ENCODE results near the gene NUBPL. TPM values are rescaled to one million over a fixed set of nuclear protein-coding genes. Genes with fewer than 3 reads are reported as not detected.

NUBPL gene
- total and polyA plus RNA-seq, 2 donors from 2014 or later, result 11.2 to 16.2 TPM

DNA sequence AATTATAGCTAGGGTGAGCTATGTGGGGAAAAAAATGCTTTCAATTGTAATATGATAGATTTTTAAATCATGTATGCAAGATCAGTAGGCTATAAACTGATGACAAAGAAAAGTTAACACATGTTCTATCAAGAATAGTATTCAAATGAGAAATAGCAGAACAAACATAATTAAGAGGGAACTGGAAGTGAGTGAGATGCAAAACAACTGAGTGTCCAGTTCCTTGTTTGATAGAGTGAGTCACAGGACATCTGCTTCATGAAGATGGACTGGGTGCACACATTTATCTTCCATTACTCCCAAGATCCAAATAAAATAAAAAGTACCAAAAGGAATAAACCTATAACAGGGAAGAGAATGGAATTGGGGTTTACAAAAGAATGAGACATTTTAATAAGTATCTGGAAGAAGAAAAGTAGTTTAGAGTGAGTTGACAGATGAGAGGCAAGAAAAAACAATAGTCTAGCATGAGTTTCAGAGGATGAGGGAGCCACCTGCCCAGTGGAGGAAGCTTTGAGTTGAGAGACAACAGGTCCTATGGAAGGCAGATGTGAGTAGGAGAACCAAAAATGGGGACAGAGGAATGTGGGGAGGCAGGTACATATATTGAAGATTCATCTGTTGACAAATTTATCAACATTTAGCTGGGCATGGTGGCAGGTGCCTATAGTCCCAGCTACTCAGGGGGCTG is 337.8 kb downstream of the NUBPL start:
- FAIRE-seq (no peak), DNase-seq (no peak)
- H3K9me3 ChIP-seq (ENCODE audit: control insufficient read depth in 2 of 3, insufficient read depth in 1 of 3, low read length in 3 of 3), result no peaks in the 10 kb centered on the region
- no peak overlapping the region for H3K4me3 ChIP-seq (ENCODE audit: low read length in 3 of 3)
- H3K27ac ChIP-seq (ENCODE audit: low read depth in 2 of 2, low read length in 2 of 2), result no peak overlapping the region
- peaks cover 0 to 3% (median 0%) of the 10 kb centered on the region in 3 donors for H3K4me1 ChIP-seq (ENCODE audit: control insufficient read depth in 2 of 3, insufficient read depth in 2 of 3, low read depth in 1 of 3, low read length in 3 of 3)
- intact Hi-C loops (cut with DNase I), result no loop called here
- no peaks in the 10 kb centered on the region for H3K27me3 ChIP-seq (ENCODE audit: control insufficient read depth, insufficient read depth, low read length)
- H3K36me3 ChIP-seq (ENCODE audit: control insufficient read depth in 2 of 3, insufficient read depth in 3 of 3, low read length in 3 of 3), result no peaks in the 10 kb centered on the region
- no peak overlapping the region for H3K9ac ChIP-seq (ENCODE audit: low read length in 3 of 3)
- TF ChIP-seq CTCF (IDR thresholded peaks at IDR 0.05; ENCODE audit: borderline replicate concordance, extremely low read depth, insufficient read depth), result no peak

DNA sequence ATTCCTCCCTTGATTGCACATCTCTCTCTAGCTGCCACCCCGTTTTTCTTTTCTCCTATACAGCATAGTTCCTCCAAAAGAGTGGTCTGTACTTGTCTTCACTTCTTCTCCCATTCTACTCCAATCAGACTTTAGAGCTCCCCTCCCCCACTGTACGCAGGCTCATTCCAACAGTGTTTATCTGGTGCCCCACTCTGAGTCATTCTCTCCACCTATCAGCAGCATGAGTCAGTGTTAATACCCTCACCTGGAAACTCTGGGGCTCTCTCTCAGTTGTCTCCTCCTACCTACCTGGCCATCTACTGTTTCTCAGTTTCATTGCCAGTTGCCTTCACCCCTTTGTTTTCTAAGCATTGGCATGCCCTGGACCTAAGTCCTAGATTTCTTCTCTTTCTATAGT is 340.8 kb downstream of the NUBPL start:
- DNase-seq, result no peak
- Histone ChIP-seq H3K27me3 (ENCODE audit: control insufficient read depth, insufficient read depth, low read length) (no peaks in the 10 kb centered on the region), H3K27ac (ENCODE audit: low read depth in 2 of 2, low read length in 2 of 2) (no peak overlapping the region), H3K9me3 (ENCODE audit: control insufficient read depth in 2 of 3, insufficient read depth in 1 of 3, low read length in 3 of 3) (no peaks in the 10 kb centered on the region), H3K36me3 (ENCODE audit: control insufficient read depth in 2 of 3, insufficient read depth in 3 of 3, low read length in 3 of 3) (no peaks in the 10 kb centered on the region), H3K4me1 (ENCODE audit: control insufficient read depth in 2 of 3, insufficient read depth in 2 of 3, low read depth in 1 of 3, low read length in 3 of 3) (no peaks in the 10 kb centered on the region), H3K4me3 (ENCODE audit: low read length in 3 of 3) (no peak overlapping the region), H3K9ac (ENCODE audit: low read length in 3 of 3) (no peak overlapping the region)
- intact Hi-C loops (cut with DNase I), result no loop called here
- FAIRE-seq, result no peak
- TF ChIP-seq CTCF (IDR thresholded peaks at IDR 0.05; ENCODE audit: borderline replicate concordance, extremely low read depth, insufficient read depth), result no peak

GRCh38 chr14:31902945-31903646 is 341.9 kb downstream of the NUBPL start:
- no peaks in the 10 kb centered on the region for H3K36me3 ChIP-seq (ENCODE audit: control insufficient read depth in 2 of 3, insufficient read depth in 3 of 3, low read length in 3 of 3)
- H3K9ac ChIP-seq (ENCODE audit: low read length in 3 of 3), result no peak overlapping the region
- no peak overlapping the region for H3K4me3 ChIP-seq (ENCODE audit: low read length in 3 of 3)
- H3K4me1 ChIP-seq (ENCODE audit: control insufficient read depth in 2 of 3, insufficient read depth in 2 of 3, low read depth in 1 of 3, low read length in 3 of 3), result no peaks in the 10 kb centered on the region
- no peak for DNase-seq
- no peaks in the 10 kb centered on the region for H3K9me3 ChIP-seq (ENCODE audit: control insufficient read depth in 2 of 3, insufficient read depth in 1 of 3, low read length in 3 of 3)
- H3K27me3 ChIP-seq (ENCODE audit: control insufficient read depth, insufficient read depth, low read length), result no peaks in the 10 kb centered on the region
- intact Hi-C loops (cut with DNase I), result no loop called here
- H3K27ac ChIP-seq (ENCODE audit: low read depth in 2 of 2, low read length in 2 of 2), result no peak overlapping the region
- no peak for TF ChIP-seq CTCF (IDR thresholded peaks at IDR 0.05; ENCODE audit: borderline replicate concordance, extremely low read depth, insufficient read depth)
- FAIRE-seq, result no peak

All from kidney (tissue), 14 donors.